DND-41 (cell line): ENCODE measurements around the gene ADAMTSL4.

Source experiments
- CTCF ChIP-seq: IDR thresholded peaks from 2 replicates; pipeline ENCODE4 v1.5.1; 2012; ENCODE audit warnings: borderline replicate concordance, low read length, moderate library complexity, mild to moderate bottlenecking; ENCODE audit not compliant: poor library complexity, severe bottlenecking; ENCODE audit errors: extremely low read depth
- EZH2 ChIP-seq: IDR thresholded peaks from 3 replicates; pipeline ENCODE4 v1.6.1; 2012; ENCODE audit warnings: borderline replicate concordance, low read depth, mild to moderate bottlenecking, moderate library complexity, low read length, inconsistent platforms; ENCODE audit not compliant: severe bottlenecking

GRCh38 chr1:150564051-150564991, 15.1 kb downstream of the ADAMTSL4 start:
- TF ChIP-seq CTCF (no peak), EZH2 (no peak)
